HG03342 (cell line): Measurements from ENCODE around the gene CBARP.
"Not testable (repeated sequence)": the region's sequence is repeated elsewhere in the genome, so short reads cannot be mapped to it uniquely, and the experiment has no call there.

Experiments
- ATAC-seq: cut with Tn5 transposase; IDR thresholded peaks from one replicate; pipeline ENCODE4 v1.9.1; 2021; ENCODE audit warnings: mild to moderate bottlenecking, moderate library complexity; ENCODE audit not compliant: unreplicated experiment

CBARP gene

DNA sequence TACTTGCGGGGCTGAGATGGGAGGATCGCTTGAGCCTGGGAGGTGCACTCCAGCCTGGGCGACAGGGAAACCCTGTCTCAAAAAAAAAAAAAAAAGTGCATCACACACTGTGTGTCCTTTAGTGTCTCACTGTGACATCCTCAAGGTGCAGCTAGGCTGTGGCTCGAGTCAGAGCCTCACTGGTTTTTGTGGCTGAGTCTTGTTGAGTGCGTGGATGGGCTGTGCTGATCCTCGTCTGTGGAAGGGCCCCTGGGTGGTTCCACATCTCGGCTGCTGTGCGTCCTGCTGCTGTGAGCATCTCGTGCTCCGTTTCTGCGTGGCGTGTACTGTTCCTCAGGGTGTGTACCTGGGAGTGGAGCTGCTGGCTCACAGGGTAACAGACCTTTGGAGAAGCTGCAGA, 21.0 kb downstream of the CBARP start:
- ATAC-seq: no peak

DNA sequence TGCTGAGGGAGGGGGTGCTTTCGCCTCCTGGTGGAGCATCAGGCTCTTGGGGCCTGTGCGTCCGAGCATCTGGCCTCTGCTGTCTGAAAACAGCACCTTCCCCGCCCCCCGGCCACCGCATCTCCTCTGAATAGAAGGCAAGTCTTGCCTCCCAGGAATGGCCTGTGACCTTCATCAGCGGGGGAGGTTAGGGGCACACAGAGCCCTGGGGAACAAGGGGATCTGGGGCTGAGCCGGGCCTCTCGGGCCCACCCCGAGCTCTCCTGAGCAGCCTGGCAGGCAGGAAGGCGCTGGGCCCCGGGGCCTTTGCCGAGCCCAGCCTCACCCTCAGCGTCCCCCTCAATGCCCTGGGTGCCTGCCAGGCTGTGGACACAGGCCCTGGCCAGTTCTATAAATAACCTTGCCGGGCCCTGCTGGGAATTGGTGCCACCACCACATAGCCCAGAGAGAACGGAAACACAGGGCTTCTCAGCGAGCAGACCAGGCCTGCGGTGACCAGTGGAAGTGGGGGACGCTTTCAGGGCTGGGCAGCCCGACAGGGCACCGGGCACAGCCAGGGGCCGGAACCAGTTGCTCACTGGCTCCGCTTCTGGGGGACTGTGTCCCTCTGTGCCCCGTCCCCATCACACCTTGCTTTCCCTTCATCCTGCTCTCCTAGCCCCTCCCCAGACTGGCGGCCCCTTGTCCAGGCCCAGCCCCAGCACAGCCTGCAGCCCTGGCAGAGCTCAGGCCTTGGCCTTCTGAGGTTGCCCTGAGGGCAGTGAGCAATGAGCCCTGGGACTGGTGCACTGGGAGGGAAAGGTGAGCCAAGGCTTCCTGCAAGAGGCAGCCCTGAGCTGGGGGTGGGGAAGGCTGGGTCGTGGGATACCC, 22.7 kb downstream of the CBARP start:
- ATAC-seq: no peak

DNA sequence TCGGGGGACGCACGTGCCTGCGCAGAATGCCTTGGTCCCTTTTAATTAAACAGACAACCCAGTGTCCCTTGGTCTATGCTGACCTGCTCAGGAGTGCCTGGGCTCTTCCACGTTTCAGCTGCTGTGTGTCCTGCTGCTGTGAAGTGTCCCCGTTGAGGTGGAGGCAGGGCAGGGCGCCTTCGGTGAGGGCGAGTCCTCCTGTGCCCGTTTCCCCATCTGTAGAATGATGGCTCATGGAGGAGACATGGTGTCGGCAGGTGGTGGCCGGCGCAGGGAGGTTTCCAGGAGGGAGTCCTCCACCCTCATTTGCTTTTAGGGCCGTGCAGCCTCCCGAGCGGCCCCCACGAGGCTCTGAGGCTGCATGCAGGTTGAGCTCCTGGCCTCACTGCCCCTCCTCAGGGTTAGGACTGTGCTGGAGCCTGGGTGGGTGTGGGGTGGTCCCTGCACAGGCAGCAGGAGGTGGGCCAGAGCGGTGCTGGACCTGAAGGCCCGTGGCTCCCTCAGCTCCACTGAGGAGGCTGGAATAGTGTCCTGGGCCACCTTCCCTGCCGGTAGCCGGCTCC, 23.4 kb downstream of the CBARP start:
- no peak for ATAC-seq

DNA sequence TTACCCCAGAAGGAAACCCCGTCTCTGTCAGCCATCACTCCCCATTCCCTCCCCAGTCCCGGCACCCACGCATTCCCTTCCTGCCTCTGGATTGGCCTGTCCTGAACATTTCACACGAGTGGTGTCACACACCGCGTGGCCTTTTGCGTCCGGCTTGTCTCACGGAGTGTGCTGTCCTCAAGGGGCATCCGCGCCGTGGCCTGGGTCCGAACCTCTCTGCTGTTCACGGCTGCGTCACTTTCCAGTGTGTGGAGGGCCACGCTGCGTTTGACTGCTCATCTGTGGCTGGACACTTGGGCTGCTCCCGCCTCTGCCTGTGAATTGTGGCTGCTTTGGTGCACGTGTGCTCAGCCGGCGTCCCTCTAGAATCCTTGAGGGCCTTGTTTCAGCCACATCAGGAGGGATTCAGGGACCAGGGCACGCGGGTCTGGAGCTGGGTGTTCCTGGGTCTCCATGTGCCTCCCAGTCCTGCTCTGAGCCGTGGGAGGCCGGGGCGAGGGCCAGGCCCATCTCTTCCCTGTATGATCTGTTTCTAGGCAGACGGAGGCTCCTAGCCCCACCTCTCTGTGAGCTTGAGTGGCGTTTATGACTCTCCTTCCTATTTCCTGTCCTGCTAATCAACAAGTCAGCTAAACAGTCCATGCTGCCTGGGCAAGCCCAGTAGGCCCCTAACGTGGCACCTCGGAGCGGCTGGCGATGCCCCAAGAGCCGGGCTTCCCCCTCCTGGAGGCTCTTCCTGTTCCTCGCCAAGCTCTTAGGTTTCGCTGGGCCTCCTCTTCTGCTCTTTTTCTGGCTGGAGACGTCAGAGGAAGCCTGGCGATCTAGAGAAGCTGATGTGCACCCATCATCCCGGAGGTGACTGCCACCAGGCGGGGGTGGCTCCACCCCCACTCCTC, 24.2 kb downstream of the CBARP start:
- ATAC-seq: no peak

DNA sequence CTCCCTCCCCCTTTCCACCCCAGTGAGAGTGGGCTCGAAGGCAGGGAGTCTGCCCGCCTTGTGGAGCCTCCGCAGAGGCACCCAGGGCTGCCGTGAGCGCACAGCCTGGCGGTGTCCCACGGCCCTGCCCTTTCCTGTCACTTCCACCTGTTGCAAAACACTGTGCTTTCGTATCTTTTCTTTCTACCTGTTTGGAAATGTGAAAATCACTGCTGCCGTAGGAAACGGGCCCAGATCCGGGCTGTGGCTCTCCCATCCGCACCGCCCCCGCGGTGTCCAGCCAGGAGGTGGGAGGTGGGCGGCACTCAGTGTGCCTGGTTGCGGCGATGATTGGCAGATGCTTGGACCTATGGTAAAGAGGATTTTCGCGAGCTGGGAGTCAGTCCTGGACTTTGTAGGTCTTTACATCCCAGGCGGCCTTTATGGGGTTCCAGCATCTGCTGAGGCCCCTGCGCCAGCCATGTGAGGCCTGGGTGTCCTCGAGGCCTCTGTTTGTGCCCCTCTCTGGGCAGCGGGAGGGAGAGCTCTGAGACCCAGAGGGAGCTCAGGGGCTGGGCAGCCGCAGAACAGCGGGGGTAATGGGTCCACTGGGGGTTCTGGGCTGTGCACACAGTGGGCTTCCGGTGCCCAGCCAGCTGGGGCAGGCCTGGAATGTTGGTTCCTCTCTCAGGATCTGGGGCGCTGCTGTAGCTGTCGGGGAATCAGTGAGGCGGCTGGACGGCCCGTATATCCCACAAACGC, 26.1 kb downstream of the CBARP start:
- ATAC-seq: no peak

DNA sequence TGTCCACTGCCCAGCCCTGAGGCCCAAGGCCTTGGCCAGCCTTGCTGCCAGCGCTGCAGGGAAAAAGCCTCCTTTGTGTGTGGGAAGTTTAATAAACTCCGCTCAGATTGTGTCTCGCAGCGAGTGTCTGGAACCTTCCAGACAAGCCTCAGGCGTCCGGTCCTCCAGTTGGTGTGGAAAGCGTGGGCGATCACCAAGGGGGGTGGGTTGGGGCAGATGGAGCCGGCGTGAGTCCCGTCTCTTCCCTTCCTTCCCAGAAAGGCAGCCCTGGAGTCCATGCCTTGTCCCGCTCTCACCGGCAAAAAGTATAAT, 27.6 kb downstream of the CBARP start:
- no peak for ATAC-seq

DNA sequence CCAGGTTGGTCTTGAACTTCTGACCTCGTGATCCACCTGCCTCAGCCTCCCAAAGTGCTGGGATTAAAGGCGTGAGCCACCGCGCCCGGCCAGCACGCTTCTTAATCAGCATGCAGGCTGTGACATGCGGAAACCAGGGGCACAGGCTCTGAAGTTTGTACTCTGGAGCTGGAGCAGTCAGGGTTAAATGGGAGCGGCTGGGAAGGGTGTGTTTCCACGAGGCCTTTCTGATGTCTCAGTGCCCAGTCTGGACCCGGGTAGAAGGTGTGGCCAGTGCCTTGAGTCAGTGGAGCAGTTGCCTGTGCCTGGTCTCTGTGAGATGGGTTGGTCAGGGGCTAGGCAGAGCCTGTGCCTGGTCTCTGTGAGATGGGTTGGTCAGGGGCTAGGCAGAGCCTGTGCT, 29.0 kb downstream of the CBARP start:
- not testable (repeated sequence) for ATAC-seq

DNA sequence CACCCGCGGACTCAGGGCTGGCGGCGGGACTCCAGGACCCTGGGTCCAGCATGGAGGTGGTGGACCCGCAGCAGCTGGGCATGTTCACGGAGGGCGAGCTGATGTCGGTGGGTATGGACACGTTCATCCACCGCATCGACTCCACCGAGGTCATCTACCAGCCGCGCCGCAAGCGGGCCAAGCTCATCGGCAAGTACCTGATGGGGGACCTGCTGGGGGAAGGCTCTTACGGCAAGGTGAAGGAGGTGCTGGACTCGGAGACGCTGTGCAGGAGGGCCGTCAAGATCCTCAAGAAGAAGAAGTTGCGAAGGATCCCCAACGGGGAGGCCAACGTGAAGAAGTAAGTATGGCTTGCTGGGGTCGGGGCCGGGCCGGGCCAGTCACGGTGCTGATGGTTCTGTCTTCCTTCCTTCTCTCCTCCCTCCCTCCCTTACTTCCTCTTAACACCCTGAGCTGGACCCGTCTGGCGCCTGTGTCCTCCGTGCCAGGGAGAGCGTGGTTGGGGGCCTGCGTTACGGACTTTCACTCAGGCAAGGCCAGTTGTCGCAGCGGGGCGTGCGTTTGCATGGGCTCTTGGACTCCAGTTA, 30.8 kb downstream of the CBARP start:
- no peak for ATAC-seq

DNA sequence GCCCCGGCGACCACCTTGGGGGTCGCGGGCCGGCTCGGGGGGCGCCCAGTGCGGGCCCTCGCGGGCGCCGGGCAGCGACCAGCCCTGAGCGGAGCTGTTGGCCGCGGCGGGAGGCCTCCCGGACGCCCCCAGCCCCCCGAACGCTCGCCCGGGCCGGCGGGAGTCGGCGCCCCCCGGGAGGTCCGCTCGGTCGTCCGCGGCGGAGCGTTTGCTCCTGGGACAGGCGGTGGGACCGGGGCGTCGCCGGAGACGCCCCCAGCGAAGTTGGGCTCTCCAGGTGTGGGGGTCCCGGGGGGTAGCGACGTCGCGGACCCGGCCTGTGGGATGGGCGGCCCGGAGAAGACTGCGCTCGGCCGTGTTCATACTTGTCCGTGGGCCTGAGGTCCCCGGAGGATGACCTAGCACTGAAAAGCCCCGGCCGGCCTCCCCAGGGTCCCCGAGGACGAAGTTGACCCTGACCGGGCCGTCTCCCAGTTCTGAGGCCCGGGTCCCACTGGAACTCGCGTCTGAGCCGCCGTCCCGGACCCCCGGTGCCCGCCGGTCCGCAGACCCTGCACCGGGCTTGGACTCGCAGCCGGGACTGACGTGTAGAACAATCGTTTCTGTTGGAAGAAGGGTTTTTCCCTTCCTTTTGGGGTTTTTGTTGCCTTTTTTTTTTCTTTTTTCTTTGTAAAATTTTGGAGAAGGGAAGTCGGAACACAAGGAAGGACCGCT, 31.5 kb downstream of the CBARP start:
- no peak for ATAC-seq

DNA sequence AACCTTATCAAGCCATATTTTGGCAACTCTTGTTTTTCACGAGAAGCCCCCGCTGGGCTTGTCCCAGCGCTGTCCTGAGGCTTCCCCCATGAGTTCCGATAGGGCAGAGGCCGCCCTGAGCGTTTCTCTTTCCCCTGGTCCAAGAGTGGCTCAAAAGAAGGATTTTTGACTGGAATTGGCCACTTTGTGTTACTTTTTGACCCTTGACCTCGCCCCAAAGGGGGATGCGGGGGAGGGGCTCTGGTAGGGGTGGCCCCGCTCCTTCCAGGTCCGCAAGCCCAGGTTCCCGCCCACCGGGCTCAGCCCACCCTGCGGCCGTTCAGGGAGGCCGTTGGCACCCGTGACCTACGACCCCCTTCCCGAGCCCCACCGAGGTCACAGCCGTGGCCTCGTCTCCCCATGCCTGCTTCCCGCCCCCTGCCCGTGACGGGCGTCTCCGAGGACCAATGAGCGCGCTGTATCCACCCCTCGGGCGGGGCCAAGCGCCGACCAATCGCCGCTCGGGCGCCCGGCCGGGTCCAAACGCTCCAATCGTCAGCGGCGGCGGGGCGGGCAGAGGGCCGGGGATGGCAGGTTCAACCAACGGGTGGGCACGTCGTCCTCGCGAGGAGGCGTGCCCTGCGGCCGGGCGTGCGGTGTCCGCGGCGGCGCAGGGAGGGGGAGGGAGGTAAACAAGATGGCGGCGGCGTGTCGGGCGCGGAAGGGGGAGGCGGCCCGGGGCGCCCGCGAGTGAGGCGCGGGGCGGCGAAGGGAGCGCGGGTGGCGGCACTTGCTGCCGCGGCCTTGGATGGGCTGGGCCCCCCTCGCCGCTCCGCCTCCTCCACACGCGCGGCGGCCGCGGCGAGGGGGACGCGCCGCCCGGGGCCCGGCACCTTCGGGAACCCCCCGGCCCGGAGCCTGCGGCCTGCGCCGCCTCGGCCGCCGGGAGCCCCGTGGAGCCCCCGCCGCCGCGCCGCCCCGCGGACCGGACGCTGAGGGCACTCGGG, 32.4 kb downstream of the CBARP start, which contains the start of gene STK11:
Gene STK11 (plus strand): TSS at position 665 of the 986 bp plus-strand sequence. CDS start 1,136 bp downstream, outside the sequence.
- ATAC-seq: peak; percentile 86

DNA sequence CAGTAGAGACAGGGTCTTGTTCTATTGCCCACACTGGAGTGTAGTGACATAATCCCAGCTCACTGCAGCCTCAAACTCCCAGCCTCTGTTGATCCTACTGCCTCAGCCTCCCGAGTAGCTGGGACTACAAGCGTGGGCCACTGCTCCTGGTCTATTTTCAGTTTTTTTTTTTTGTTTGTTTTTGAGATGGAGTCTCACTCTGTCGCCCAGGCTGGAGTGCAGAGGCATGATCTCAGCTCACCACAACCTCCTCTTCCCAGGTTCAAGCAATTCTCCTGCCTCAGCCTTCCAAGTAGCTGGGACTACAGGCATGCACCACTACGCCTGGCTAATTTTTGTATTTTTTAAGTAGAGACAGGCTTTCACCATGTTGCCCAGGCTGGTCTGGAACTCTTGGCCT, 37.2 kb downstream of the CBARP start:
- ATAC-seq: not testable (repeated sequence)

DNA sequence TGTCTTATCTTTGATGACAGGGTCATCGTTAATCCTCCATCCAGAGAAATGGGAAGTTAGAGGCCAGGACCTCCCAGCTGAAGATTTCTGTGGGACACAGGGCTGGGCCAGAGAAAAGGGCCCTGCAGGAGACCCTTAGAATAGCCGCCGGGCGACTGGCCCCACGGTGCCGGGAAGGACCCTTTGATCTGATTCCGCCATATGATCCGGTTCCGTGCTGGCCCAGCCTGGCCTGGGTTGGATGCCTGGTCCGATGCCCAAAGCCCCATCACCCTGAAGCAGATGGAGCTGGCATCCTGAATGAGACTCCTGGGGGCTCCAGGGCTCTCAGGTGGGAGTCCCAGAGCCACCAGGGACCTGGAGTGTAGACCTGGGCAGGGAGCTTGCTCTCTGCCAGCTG, 38.3 kb downstream of the CBARP start:
- no peak for ATAC-seq

DNA sequence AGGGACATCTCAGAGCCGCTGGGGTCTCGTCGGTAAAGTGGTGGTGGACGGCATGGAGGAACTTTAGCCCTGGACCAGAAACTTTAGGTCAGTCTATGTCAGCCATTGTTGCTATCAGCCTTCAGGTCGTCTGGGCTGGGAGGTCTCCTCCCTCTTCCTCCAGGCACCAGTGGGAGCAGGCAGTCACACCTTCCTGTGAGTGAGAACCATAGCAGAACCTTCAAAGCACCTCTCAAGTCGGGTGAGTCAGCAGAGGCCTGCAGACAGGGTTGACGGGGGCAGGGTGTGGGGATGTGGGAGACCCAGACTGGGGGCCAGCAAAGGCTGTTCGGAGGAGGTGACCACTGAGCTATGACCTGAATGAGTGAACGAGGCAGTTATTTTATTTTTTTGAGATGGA, 48.4 kb downstream of the CBARP start:
- ATAC-seq: no peak

DNA sequence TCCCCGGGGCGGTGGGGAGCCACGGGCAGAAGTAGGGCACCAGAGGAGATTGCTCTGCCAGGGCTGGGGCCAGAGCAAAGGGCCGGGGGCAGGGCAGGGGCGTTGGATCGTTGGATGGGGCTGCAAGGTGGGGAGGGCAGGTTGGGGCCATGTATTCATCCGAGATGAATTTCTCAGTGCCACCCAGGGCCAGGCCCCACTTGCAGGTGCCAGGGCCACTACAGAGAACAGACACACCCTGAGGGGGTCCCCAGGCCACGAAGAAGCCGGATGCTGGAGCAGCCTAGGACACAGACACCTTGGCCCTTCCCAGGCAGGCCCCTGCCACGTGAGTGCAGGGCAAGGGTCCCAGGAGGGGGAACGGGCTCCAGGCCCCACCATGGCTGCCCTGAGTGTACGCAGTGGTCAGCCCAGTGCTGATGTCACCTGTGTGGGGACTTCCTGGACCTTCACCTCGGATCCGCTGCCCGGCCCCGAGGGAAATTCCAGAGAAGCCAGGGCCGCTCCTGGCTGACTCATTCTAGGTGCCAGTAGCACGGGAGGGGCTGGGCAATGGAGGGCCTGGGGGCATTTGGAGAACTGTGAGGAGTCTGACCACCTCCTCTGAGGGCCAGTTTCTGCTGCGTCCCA, 54.1 kb downstream of the CBARP start:
- no peak for ATAC-seq

DNA sequence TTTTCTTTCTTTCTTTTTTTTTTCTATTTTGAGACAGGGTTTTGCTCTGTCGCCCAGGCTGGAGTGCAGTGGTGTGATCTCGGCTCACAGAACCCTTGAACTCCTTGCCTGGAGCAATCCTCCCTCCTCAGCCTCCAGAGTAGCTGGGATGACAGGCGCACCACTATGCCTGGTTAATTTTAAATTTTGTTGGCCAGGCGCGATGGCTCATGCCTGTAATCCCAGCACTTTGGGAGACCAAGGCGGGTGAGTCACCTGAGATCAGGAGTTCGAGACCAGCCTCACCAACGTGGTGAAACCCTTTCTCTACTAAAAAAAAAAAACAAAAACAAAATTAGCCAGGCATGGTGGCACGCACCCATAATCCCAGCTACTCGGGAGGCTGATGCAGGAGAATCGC, 55.1 kb downstream of the CBARP start:
- ATAC-seq: no peak

DNA sequence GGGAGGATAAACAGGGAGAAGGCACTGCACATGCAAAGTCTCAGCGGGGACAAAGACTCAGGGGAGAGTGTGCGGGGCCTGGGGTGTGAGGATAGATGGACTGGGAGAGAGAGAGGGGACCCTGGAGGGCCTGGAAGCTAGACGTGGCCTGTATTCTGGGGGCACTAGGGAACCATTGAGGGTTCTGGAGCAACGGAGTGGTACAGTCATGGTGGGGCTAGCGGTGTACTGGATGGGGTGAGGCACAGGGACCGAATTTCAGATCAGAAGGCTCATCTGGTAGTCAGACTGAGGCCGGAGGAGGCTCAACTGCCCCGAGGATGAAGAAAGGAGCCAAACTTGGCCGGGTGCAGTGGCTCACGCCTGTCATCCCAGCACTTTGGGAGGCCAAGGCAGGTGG, 55.7 kb downstream of the CBARP start:
- no peak for ATAC-seq

DNA sequence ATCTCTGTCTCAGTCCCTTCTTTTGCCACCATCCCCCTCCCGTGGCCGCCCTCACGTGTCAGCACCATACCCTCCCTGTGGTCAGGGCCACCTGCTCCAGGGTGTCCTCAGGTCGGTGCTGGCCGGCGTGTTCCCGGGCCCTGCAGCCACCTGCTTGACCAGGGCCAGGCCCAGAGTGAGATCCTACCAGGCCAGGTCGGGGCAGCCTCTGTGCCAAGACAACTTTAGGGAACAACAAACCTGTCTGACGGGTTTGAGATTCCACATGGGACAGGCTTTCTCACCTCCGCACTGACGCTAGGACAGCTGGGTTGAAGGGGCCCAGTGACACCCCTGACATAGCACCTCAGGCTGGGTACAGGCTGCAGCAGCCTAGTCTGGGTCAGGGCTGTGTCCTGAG, 56.2 kb downstream of the CBARP start:
- ATAC-seq: no peak
